Spinal cord (tissue), 10 donors: ENCODE results near the gene WDFY3. TPM values are rescaled to one million over a fixed set of nuclear protein-coding genes. Genes with fewer than 3 reads are reported as not detected.

Source experiments
- DNase-seq, 6 donors: peaks; one replicate each; pipeline versions ENCODE4 v3.0.0 to v3.0.0-alpha.2; 2013 to 2015; ENCODE audit warnings: low spot score in 6 of 6, low read depth in 4 of 6
- H3K27ac ChIP-seq: one replicate; pipeline ENCODE4 v1.5.1; 2013; ENCODE audit warnings: low read depth, low read length, control low read depth
- H3K27me3 ChIP-seq: one replicate; pipeline ENCODE4 v1.6.1; 2013; ENCODE audit warnings: low read length; ENCODE audit not compliant: control insufficient read depth, insufficient read depth
- H3K36me3 ChIP-seq: one replicate; pipeline ENCODE4 v1.6.1; 2013; ENCODE audit warnings: low read length; ENCODE audit not compliant: control insufficient read depth, insufficient read depth
- H3K4me1 ChIP-seq: one replicate; pipeline ENCODE4 v1.6.1; 2013; ENCODE audit warnings: low read length; ENCODE audit not compliant: control insufficient read depth, insufficient read depth
- H3K4me3 ChIP-seq: one replicate; pipeline ENCODE4 v1.5.1; 2013; ENCODE audit warnings: low read depth, low read length, control low read depth
- H3K9me3 ChIP-seq: one replicate; pipeline ENCODE4 v1.6.1; 2013; ENCODE audit warnings: low read length; ENCODE audit not compliant: control insufficient read depth, insufficient read depth
- WGBS: methylation state at CpG from one replicate; pipeline ENCODE4 v1.1.5; 2013; ENCODE audit warnings: missing lambda C conversion rate; ENCODE audit not compliant: insufficient coverage; 5-methylcytosine and 5-hydroxymethylcytosine counted together
- polyA plus RNA-seq, 2 donors: library from polyadenylated mRNA; unstranded; fragments of 120-200 nt; gene quantifications; one replicate each; pipeline ENCODE4 v1.2.1, GENCODE V29; 2013; ENCODE audit not compliant: insufficient read length in 2 of 2
- total RNA-seq, 2 donors: library from RNA; depleted of rRNA in 1 of 2; stranded (reverse); fragments of 120-200 nt in 1 of 2; fragments of >200 nt in 1 of 2; gene quantifications; one replicate each; pipeline versions ENCODE4 v1.2.3 to v1.2.4, GENCODE V29; 2013 to 2014
- donor health status: healthy.

WDFY3 gene
- total and polyA plus RNA-seq, 4 donors: 33.7 to 179 (median 78.4) TPM

- H3K27me3 ChIP-seq: no peaks in the 10 kb centered on the region
- peak in 2 of 6 donors; percentile 47 to 76 for DNase-seq
- H3K4me1 ChIP-seq: no peaks in the 10 kb centered on the region
- no peak overlapping the region for H3K4me3 ChIP-seq
- H3K9me3 ChIP-seq: no peaks in the 10 kb centered on the region
- H3K36me3 ChIP-seq: peaks cover 2% of the 10 kb centered on the region
- H3K27ac ChIP-seq: no peak overlapping the region
These were observed 51.1 kb downstream of the WDFY3 start for GRCh38 chr4:84915396-84915780.

- no CpG with 5 or more reads among the region's 2 CpGs for WGBS
- Histone ChIP-seq H3K9me3 (no peaks in the 10 kb centered on the region), H3K27ac (no peak overlapping the region), H3K4me1 (no peaks in the 10 kb centered on the region), H3K27me3 (no peaks in the 10 kb centered on the region), H3K36me3 (peaks cover 2% of the 10 kb centered on the region), H3K4me3 (no peak overlapping the region)
- DNase-seq: no peak
These were observed 51.6 kb downstream of the WDFY3 start for GRCh38 chr4:84914686-84915395.

- no peaks in the 10 kb centered on the region for H3K9me3 ChIP-seq
- H3K4me3 ChIP-seq: no peak overlapping the region
- WGBS: 100% methylated on average over 2 of the region's 3 CpGs
- H3K27ac ChIP-seq: no peak overlapping the region
- no peaks in the 10 kb centered on the region for H3K27me3 ChIP-seq
- DNase-seq: no peak
- H3K36me3 ChIP-seq: peaks cover 2% of the 10 kb centered on the region
- no peaks in the 10 kb centered on the region for H3K4me1 ChIP-seq
These were observed 53.3 kb downstream of the WDFY3 start for GRCh38 chr4:84913176-84913575.

GRCh38 chr4:84912741-84913140 lies 53.7 kb downstream of the WDFY3 start:
- no peaks in the 10 kb centered on the region for H3K4me1 ChIP-seq
- peaks cover 2% of the 10 kb centered on the region for H3K36me3 ChIP-seq
- no peak for DNase-seq
- H3K4me3 ChIP-seq: no peak overlapping the region
- WGBS: 100% methylated on average over 1 of the region's 2 CpGs
- H3K27ac ChIP-seq: no peak overlapping the region
- H3K27me3 ChIP-seq: no peaks in the 10 kb centered on the region
- H3K9me3 ChIP-seq: no peaks in the 10 kb centered on the region

- peaks cover 2% of the 10 kb centered on the region for H3K36me3 ChIP-seq
- no peaks in the 10 kb centered on the region for H3K27me3 ChIP-seq
- H3K9me3 ChIP-seq: no peaks in the 10 kb centered on the region
- H3K27ac ChIP-seq: no peak overlapping the region
- no peak overlapping the region for H3K4me3 ChIP-seq
- WGBS: no CpG with 5 or more reads among the region's 4 CpGs
- DNase-seq: no peak
- no peaks in the 10 kb centered on the region for H3K4me1 ChIP-seq
These were observed 57.6 kb downstream of the WDFY3 start for GRCh38 chr4:84908876-84909275.

GRCh38 chr4:84907145-84907544 lies 59.3 kb downstream of the WDFY3 start:
- no peak overlapping the region for H3K27ac ChIP-seq
- H3K27me3 ChIP-seq: no peaks in the 10 kb centered on the region
- no peaks in the 10 kb centered on the region for H3K9me3 ChIP-seq
- WGBS: 100% methylated on average over 1 of the region's 3 CpGs
- no peaks in the 10 kb centered on the region for H3K4me1 ChIP-seq
- DNase-seq: no peak
- no peak overlapping the region for H3K4me3 ChIP-seq
- no peaks in the 10 kb centered on the region for H3K36me3 ChIP-seq

GRCh38 chr4:84905646-84906045 lies 60.8 kb downstream of the WDFY3 start:
- Histone ChIP-seq H3K27me3 (no peaks in the 10 kb centered on the region), H3K4me1 (no peaks in the 10 kb centered on the region), H3K36me3 (no peaks in the 10 kb centered on the region), H3K9me3 (no peaks in the 10 kb centered on the region), H3K4me3 (no peak overlapping the region), H3K27ac (no peak overlapping the region)
- 83% methylated on average over 1 of the region's 2 CpGs for whole genome bisulfite sequencing
- DNase-seq: no peak

GRCh38 chr4:84901740-84902281 lies 64.7 kb downstream of the WDFY3 start:
- peak in 1 of 6 donors; percentile 57 for DNase-seq
- no peaks in the 10 kb centered on the region for H3K9me3 ChIP-seq
- no CpG with 5 or more reads among the region's 3 CpGs for WGBS
- no peak overlapping the region for H3K4me3 ChIP-seq
- no peaks in the 10 kb centered on the region for H3K27me3 ChIP-seq
- H3K4me1 ChIP-seq: no peaks in the 10 kb centered on the region
- H3K27ac ChIP-seq: no peak overlapping the region
- no peaks in the 10 kb centered on the region for H3K36me3 ChIP-seq

GRCh38 chr4:84901173-84901572 lies 65.3 kb downstream of the WDFY3 start:
- Histone ChIP-seq H3K4me3 (no peak overlapping the region), H3K27ac (no peak overlapping the region), H3K36me3 (no peaks in the 10 kb centered on the region), H3K27me3 (no peaks in the 10 kb centered on the region), H3K9me3 (no peaks in the 10 kb centered on the region), H3K4me1 (no peaks in the 10 kb centered on the region)
- no peak for DNase-seq
- no CpG with 5 or more reads among the region's 3 CpGs for WGBS

- H3K4me3 ChIP-seq: no peak overlapping the region
These were observed 66.9 kb downstream of the WDFY3 start for GRCh38 chr4:84899616-84900015.

More at GRCh38 chr4:84899616-84900015, 66.9 kb downstream of the WDFY3 start:
- Histone ChIP-seq H3K27ac (no peak overlapping the region), H3K4me1 (no peaks in the 10 kb centered on the region), H3K9me3 (no peaks in the 10 kb centered on the region), H3K36me3 (peaks cover under 1% of the 10 kb centered on the region), H3K27me3 (no peaks in the 10 kb centered on the region)
- WGBS: 100% methylated on average over 3 of the region's 3 CpGs
- no peak for DNase-seq
